ENCODE data around the gene NAA10.

NAA10 gene

GRCh38 chrX:153935326-153935851 lies 552 bp upstream of the NAA10 start:
- TF ChIP-seq TAF1 (IDR thresholded peaks at IDR 0.05; ENCODE audit: low read depth), result no peak
- no peak for TF ChIP-seq CREB1 (IDR thresholded peaks at IDR 0.05; ENCODE audit: low read depth)
- TF ChIP-seq YY1 (IDR thresholded peaks at IDR 0.05; ENCODE audit: low read depth), result no peak
- TF ChIP-seq RAD21 (IDR thresholded peaks at IDR 0.05; ENCODE audit: low read depth), result no peak
- peak; percentile 45; the same call in 1 of the 2 replicates for TF ChIP-seq MAX (IDR thresholded peaks at IDR 0.05)
- no peak for TF ChIP-seq USF1 (IDR thresholded peaks at IDR 0.05)
- TF ChIP-seq EP300 (IDR thresholded peaks at IDR 0.05; ENCODE audit: borderline replicate concordance), result no peak

- TF ChIP-seq YY1 (IDR thresholded peaks at IDR 0.05; ENCODE audit: low read depth) (no peak), RAD21 (IDR thresholded peaks at IDR 0.05; ENCODE audit: low read depth) (no peak), NFIC (IDR thresholded peaks at IDR 0.05) (no peak), CEBPB (IDR thresholded peaks at IDR 0.05) (no peak), USF1 (IDR thresholded peaks at IDR 0.05) (no peak), TEAD4 (IDR thresholded peaks at IDR 0.05) (no peak), TCF12 (IDR thresholded peaks at IDR 0.05; ENCODE audit: low read depth) (no peak), EGR1 (IDR thresholded peaks at IDR 0.05) (no peak), ZBTB7A (IDR thresholded peaks at IDR 0.05; ENCODE audit: low read depth) (no peak), TAF1 (IDR thresholded peaks at IDR 0.05; ENCODE audit: low read depth) (no peak), FOXM1 (IDR thresholded peaks at IDR 0.05; ENCODE audit: borderline replicate concordance, low read depth) (no peak), CREB1 (IDR thresholded peaks at IDR 0.05; ENCODE audit: low read depth) (no peak), EP300 (IDR thresholded peaks at IDR 0.05; ENCODE audit: borderline replicate concordance) (no peak), MAX (IDR thresholded peaks at IDR 0.05) (no peak), REST (IDR thresholded peaks at IDR 0.05; ENCODE audit: low read depth) (no peak)
Observed at GRCh38 chrX:153934148-153934761, 582 bp downstream of the NAA10 start.

GRCh38 chrX:153933748-153934147 lies 1.1 kb downstream of the NAA10 start:
- TF ChIP-seq MAX (IDR thresholded peaks at IDR 0.05) (no peak), TAF1 (IDR thresholded peaks at IDR 0.05; ENCODE audit: low read depth) (no peak), NFIC (IDR thresholded peaks at IDR 0.05) (no peak), EP300 (IDR thresholded peaks at IDR 0.05; ENCODE audit: borderline replicate concordance) (no peak), TCF12 (IDR thresholded peaks at IDR 0.05; ENCODE audit: low read depth) (no peak), ZBTB7A (IDR thresholded peaks at IDR 0.05; ENCODE audit: low read depth) (no peak), EGR1 (IDR thresholded peaks at IDR 0.05) (no peak), CREB1 (IDR thresholded peaks at IDR 0.05; ENCODE audit: low read depth) (no peak), FOXM1 (IDR thresholded peaks at IDR 0.05; ENCODE audit: borderline replicate concordance, low read depth) (no peak), USF1 (IDR thresholded peaks at IDR 0.05) (no peak), TEAD4 (IDR thresholded peaks at IDR 0.05) (no peak)

GRCh38 chrX:153932220-153932915 lies 2.5 kb downstream of the NAA10 start:
- TF ChIP-seq EGR1 (IDR thresholded peaks at IDR 0.05) (no peak), FOXM1 (IDR thresholded peaks at IDR 0.05; ENCODE audit: borderline replicate concordance, low read depth) (no peak), ZBTB7A (IDR thresholded peaks at IDR 0.05; ENCODE audit: low read depth) (no peak), TEAD4 (IDR thresholded peaks at IDR 0.05) (no peak), TAF1 (IDR thresholded peaks at IDR 0.05; ENCODE audit: low read depth) (no peak), RAD21 (IDR thresholded peaks at IDR 0.05; ENCODE audit: low read depth) (no peak)

- TF ChIP-seq EP300 (IDR thresholded peaks at IDR 0.05; ENCODE audit: borderline replicate concordance) (no peak), TCF12 (IDR thresholded peaks at IDR 0.05; ENCODE audit: low read depth) (no peak), USF1 (IDR thresholded peaks at IDR 0.05) (no peak)
Observed at GRCh38 chrX:153931748-153932147, 3.1 kb downstream of the NAA10 start.

- TF ChIP-seq TAF1 (IDR thresholded peaks at IDR 0.05; ENCODE audit: low read depth) (no peak), EP300 (IDR thresholded peaks at IDR 0.05; ENCODE audit: borderline replicate concordance) (no peak), RAD21 (IDR thresholded peaks at IDR 0.05; ENCODE audit: low read depth) (no peak), ZBTB7A (IDR thresholded peaks at IDR 0.05; ENCODE audit: low read depth) (no peak), CEBPB (IDR thresholded peaks at IDR 0.05) (no peak), FOXM1 (IDR thresholded peaks at IDR 0.05; ENCODE audit: borderline replicate concordance, low read depth) (no peak), NFIC (IDR thresholded peaks at IDR 0.05) (no peak), USF1 (IDR thresholded peaks at IDR 0.05) (no peak)
Observed at GRCh38 chrX:153931151-153931550, 3.7 kb downstream of the NAA10 start.

Data from Ishikawa (cell line).